HEK293T (cell line): ENCODE results near the gene GRK6.
"Not testable (repeated sequence)": the region's sequence is repeated elsewhere in the genome, so short reads cannot be mapped to it uniquely, and the experiment has no call there.

Experiments used
- CTCF ChIA-PET: fragments of 350-600 bp; formaldehyde crosslinking; extraction: SDS; loops from one replicate; lab custom pipeline; 2021; ENCODE audit warnings: antibody characterized with exemption, inconsistent platforms; lab: Yijun Ruan, JAX
- POLR2A ChIA-PET: fragments of 350-600 bp; formaldehyde crosslinking; extraction: SDS; loops from one replicate; lab custom pipeline; 2020; ENCODE audit warnings: antibody characterized with exemption, inconsistent platforms; lab: Yijun Ruan, JAX
- DNase-seq: peaks from one replicate; pipeline ENCODE4 v3.0.0; 2012; ENCODE audit warnings: mixed read lengths; ENCODE audit errors: extremely low spot score
- ARNT ChIP-seq: fragments of 450-650 bp; IDR thresholded peaks from 2 replicates; pipeline ENCODE4 v1.6.1; 2017; ENCODE audit warnings: mild to moderate bottlenecking
- BHLHE40 ChIP-seq: fragments of 450-650 bp; IDR thresholded peaks from 2 replicates; pipeline ENCODE4 v1.6.1; 2016; ENCODE audit warnings: mild to moderate bottlenecking, moderate library complexity, borderline replicate concordance
- CTBP1 ChIP-seq: fragments of 450-650 bp; IDR thresholded peaks from 2 replicates; pipeline ENCODE4 v1.6.1; 2016; ENCODE audit warnings: borderline replicate concordance
- ELF4 ChIP-seq: fragments of 450-650 bp; IDR thresholded peaks from 2 replicates; pipeline ENCODE4 v1.6.1; 2017; ENCODE audit warnings: antibody characterized with exemption
- FOXA1 ChIP-seq: fragments of 450-650 bp; IDR thresholded peaks from 2 replicates; pipeline ENCODE4 v1.6.1; 2016; ENCODE audit warnings: mild to moderate bottlenecking
- FOXK2 ChIP-seq: fragments of 450-650 bp; IDR thresholded peaks from 2 replicates; pipeline ENCODE4 v1.6.1; 2016; ENCODE audit warnings: mild to moderate bottlenecking
- FOXM1 ChIP-seq: fragments of 450-650 bp; IDR thresholded peaks from 2 replicates; pipeline ENCODE4 v1.6.1; 2017; ENCODE audit warnings: mild to moderate bottlenecking, borderline replicate concordance
- HDGF ChIP-seq: fragments of 450-650 bp; IDR thresholded peaks from 2 replicates; pipeline ENCODE4 v1.6.1; 2017; ENCODE audit warnings: antibody characterized with exemption, borderline replicate concordance
- L3MBTL2 ChIP-seq: fragments of 450-650 bp; conservative IDR thresholded peaks from 2 replicates; pipeline ENCODE4 v1.6.1; 2016; ENCODE audit warnings: mild to moderate bottlenecking
- LEF1 ChIP-seq: fragments of 450-650 bp; IDR thresholded peaks from 2 replicates; pipeline ENCODE4 v1.6.1; 2017; ENCODE audit warnings: mild to moderate bottlenecking, borderline replicate concordance
- NFRKB ChIP-seq: fragments of 450-650 bp; IDR thresholded peaks from 2 replicates; pipeline ENCODE4 v1.6.1; 2016; ENCODE audit warnings: mild to moderate bottlenecking, moderate library complexity
- PKNOX1 ChIP-seq: fragments of 450-650 bp; IDR thresholded peaks from 2 replicates; pipeline ENCODE4 v1.6.1; 2016
- SP1 ChIP-seq: fragments of 450-650 bp; IDR thresholded peaks from 2 replicates; pipeline ENCODE4 v1.6.1; 2017
- SUZ12 ChIP-seq: fragments of 450-650 bp; IDR thresholded peaks from 2 replicates; pipeline ENCODE4 v1.6.1; 2016; ENCODE audit warnings: mild to moderate bottlenecking
- TARDBP ChIP-seq: fragments of 450-650 bp; IDR thresholded peaks from 2 replicates; pipeline ENCODE4 v1.6.1; 2016
- ZNF384 ChIP-seq: fragments of 450-650 bp; IDR thresholded peaks from 2 replicates; pipeline ENCODE4 v1.6.1; 2016

Gene GRK6

GRCh38 chr5:177484902-177485549 is 58.5 kb downstream of the GRK6 start:
- TF ChIP-seq SP1 (no peak), LEF1 (no peak), SUZ12 (no peak), PKNOX1 (no peak), NFRKB (no peak), L3MBTL2 (no peak), ZNF384 (no peak), FOXM1 (no peak), ARNT (no peak), FOXA1 (no peak), BHLHE40 (no peak), HDGF (no peak), ELF4 (no peak), CTBP1 (no peak), FOXK2 (no peak), TARDBP (no peak)
- ChIA-PET POLR2A (interaction anchor here (1.1 kb wide), 1 partner anchor 10 kb away, joined by 3 read pairs; no protein-coding TSS in a partner anchor), CTCF (no interaction called here)
- no peak for DNase-seq

GRCh38 chr5:177485753-177486152 is 59.3 kb downstream of the GRK6 start:
- POLR2A ChIA-PET: interaction anchor here (1.1 kb wide), 1 partner anchor 10 kb away, joined by 3 read pairs; no protein-coding TSS in a partner anchor
- CTCF ChIA-PET, DNase-seq: not testable (repeated sequence)

- POLR2A ChIA-PET: no interaction called here
Measured at GRCh38 chr5:177486256-177486655, 59.8 kb downstream of the GRK6 start.

GRCh38 chr5:177487144-177487543 is 60.7 kb downstream of the GRK6 start:
- TF ChIP-seq HDGF (no peak), LEF1 (no peak), ELF4 (no peak), TARDBP (no peak), ARNT (no peak), FOXM1 (no peak), PKNOX1 (no peak), CTBP1 (no peak), BHLHE40 (no peak), ZNF384 (no peak), SP1 (no peak), FOXK2 (no peak)
- no peak for DNase-seq
- ChIA-PET CTCF (interaction anchor here (1.3 kb wide), 1 partner anchor 14 kb away, joined by 5 read pairs; no protein-coding TSS in a partner anchor), POLR2A (no interaction called here)

More at GRCh38 chr5:177486256-177486655, 59.8 kb downstream of the GRK6 start:
- CTCF ChIA-PET: interaction anchor here (1.3 kb wide), 1 partner anchor 15 kb away, joined by 5 read pairs; no protein-coding TSS in a partner anchor
- no peak for DNase-seq
- no peak for TF ChIP-seq HDGF
- no peak for TF ChIP-seq ELF4
- no peak for TF ChIP-seq LEF1
- no peak for TF ChIP-seq CTBP1

- ChIA-PET POLR2A (interaction anchor here (0.7 to 0.9 kb wide), 3 partner anchors 9 to 12 kb away, joined by 3 read pairs; no protein-coding TSS in a partner anchor), CTCF (interaction anchor here (1.5 kb wide), 1 partner anchor 13 kb away, joined by 6 read pairs; no protein-coding TSS in a partner anchor)
- DNase-seq: no peak
- no peak for TF ChIP-seq ARNT
- TF ChIP-seq SP1: no peak
- no peak for TF ChIP-seq FOXK2
- no peak for TF ChIP-seq SUZ12
- no peak for TF ChIP-seq FOXM1
- no peak for TF ChIP-seq PKNOX1
- TF ChIP-seq ZNF384: no peak
- no peak for TF ChIP-seq NFRKB
- TF ChIP-seq FOXA1: no peak
- TF ChIP-seq L3MBTL2: no peak
- no peak for TF ChIP-seq BHLHE40
- no peak for TF ChIP-seq CTBP1
- no peak for TF ChIP-seq TARDBP
- no peak for TF ChIP-seq ELF4
Measured at GRCh38 chr5:177487975-177488374, 61.5 kb downstream of the GRK6 start.

GRCh38 chr5:177489119-177489716 is 62.7 kb downstream of the GRK6 start:
- ChIA-PET CTCF (interaction anchor here (0.7 to 1.7 kb wide), 3 partner anchors 12 to 579 kb away, joined by 4 to 6 read pairs (median 4); no protein-coding TSS in a partner anchor), POLR2A (interaction anchor here (0.9 kb wide), 1 partner anchor 11 kb away, joined by 3 read pairs; no protein-coding TSS in a partner anchor)
- no peak for DNase-seq
- TF ChIP-seq SUZ12 (no peak), FOXA1 (no peak), CTBP1 (no peak), L3MBTL2 (no peak), ELF4 (no peak), FOXK2 (no peak), PKNOX1 (no peak)
